PC-9 (cell line): ENCODE measurements around the gene HSPB7. TPM values are rescaled to one million over a fixed set of nuclear protein-coding genes. Genes with fewer than 3 reads are reported as not detected.

Source experiments
- BruUV-seq: library from RNA; stranded (reverse); fragments of 400-500 nt; replicated peaks from 2 replicates; lab custom pipeline; 2021; lab: Mats Ljungman, UMichigan
- CTCF ChIA-PET: fragments of 300-600 bp; sonication (Branson Sonifier 250); formaldehyde crosslinking; loops from one replicate; lab custom pipeline; 2022; ENCODE audit warnings: antibody characterized with exemption; lab: Charles Lee
- POLR2A ChIA-PET: fragments of 300-600 bp; sonication (Branson Sonifier 250); formaldehyde crosslinking; loops from one replicate; lab custom pipeline; 2022; ENCODE audit warnings: antibody characterized with exemption; ENCODE audit not compliant: unreplicated experiment; lab: Charles Lee
- DNase-seq, 2 experiments: peaks; one replicate each; pipeline versions ENCODE4 v3.0.0 to v3.0.0-alpha.2; 2015 to 2022; ENCODE audit warnings: mixed read lengths in 1 of 2
- H2AFZ ChIP-seq: fragments of 200-600 bp; sonication (generic); 2 replicates; pipeline ENCODE4 v1.8.1; 2017; ENCODE audit warnings: antibody characterized with exemption
- H3F3A ChIP-seq: fragments of 200-600 bp; sonication (generic); 2 replicates; pipeline ENCODE4 v1.8.1; 2017; ENCODE audit warnings: antibody characterized with exemption, mild to moderate bottlenecking, low read depth; ENCODE audit not compliant: insufficient read depth
- H3K27ac ChIP-seq: fragments of 200-600 bp; sonication (generic); 2 replicates; pipeline ENCODE4 v1.6.1; 2016; ENCODE audit warnings: mixed run types
- H3K27me3 ChIP-seq: fragments of 200-600 bp; sonication (generic); 2 replicates; pipeline ENCODE4 v1.6.1; 2016; ENCODE audit warnings: low read depth, mixed run types; ENCODE audit not compliant: insufficient read depth
- H3K36me3 ChIP-seq: fragments of 200-600 bp; sonication (generic); 2 replicates; pipeline ENCODE4 v1.6.1; 2016; ENCODE audit warnings: low read depth, mixed run types
- H3K4me1 ChIP-seq: fragments of 200-600 bp; sonication (generic); replicated peaks from 2 replicates; pipeline ENCODE4 v1.6.1; 2016; ENCODE audit warnings: mixed run types; ENCODE audit not compliant: insufficient read depth
- H3K4me2 ChIP-seq: fragments of 200-600 bp; sonication (generic); 2 replicates; pipeline ENCODE4 v1.6.1; 2017; ENCODE audit warnings: mixed run types
- H3K4me3 ChIP-seq: fragments of 200-600 bp; sonication (generic); 2 replicates; pipeline ENCODE4 v1.6.1; 2016; ENCODE audit warnings: mixed run types
- H3K79me2 ChIP-seq: fragments of 200-600 bp; sonication (generic); 2 replicates; pipeline ENCODE4 v1.6.1; 2017; ENCODE audit warnings: low read depth, mixed run types
- H3K9me2 ChIP-seq: fragments of 200-600 bp; sonication (generic); 2 replicates; pipeline ENCODE4 v1.8.1; 2017; ENCODE audit warnings: mild to moderate bottlenecking; ENCODE audit not compliant: insufficient read depth
- H3K9me3 ChIP-seq: fragments of 200-600 bp; sonication (generic); 2 replicates; pipeline ENCODE4 v1.8.1; 2016; ENCODE audit warnings: low read depth; ENCODE audit not compliant: insufficient read depth
- H4K20me1 ChIP-seq: fragments of 200-600 bp; sonication (generic); 2 replicates; pipeline ENCODE4 v1.8.1; 2017; ENCODE audit not compliant: insufficient read depth
- CTCF ChIP-seq: fragments of 200-600 bp; sonication (generic); conservative IDR thresholded peaks from 2 replicates; pipeline ENCODE4 v1.6.1; 2017; ENCODE audit warnings: mixed run types, antibody characterized with exemption, mild to moderate bottlenecking, moderate library complexity
- EZH2 ChIP-seq: fragments of 200-600 bp; sonication (generic); IDR thresholded peaks from 2 replicates; pipeline ENCODE4 v1.8.0; 2017; ENCODE audit warnings: antibody characterized with exemption, low read depth
- intact Hi-C: fragments of 100-400 bp; cut with micrococcal nuclease; formaldehyde crosslinking; loops from one replicate; pipeline ENCODE4 v1.10.0; 2022; ENCODE audit not compliant: unreplicated experiment
- total RNA-seq: library from RNA; stranded (reverse); gene quantifications from 2 replicates; pipeline ENCODE4 v1.2.3, GENCODE V29; 2021

Gene HSPB7
- total RNA-seq, 1 experiment from 2014 or later = not detected

GRCh38 chr1:16047791-16048475, 30.1 kb upstream of the HSPB7 start:
- no peak for TF ChIP-seq EZH2
- TF ChIP-seq CTCF = no peak
- H3K4me1 ChIP-seq = no peaks in the 10 kb centered on the region
- no peaks in the 10 kb centered on the region for H3K36me3 ChIP-seq
- no peak overlapping the region for H3K4me3 ChIP-seq
- no TSS peak for BruUV-seq
- no peaks in the 10 kb centered on the region for H3F3A ChIP-seq
- no peak overlapping the region for H3K4me2 ChIP-seq
- intact Hi-C loops = no loop called here
- no peak overlapping the region for H2AFZ ChIP-seq
- no peaks in the 10 kb centered on the region for H3K9me2 ChIP-seq
- no peak overlapping the region for H3K27ac ChIP-seq
- CTCF ChIA-PET = interaction anchor here (0.6 kb wide), 1 partner anchor 32 kb away, joined by 3 read pairs; no protein-coding TSS in a partner anchor
- no peaks in the 10 kb centered on the region for H3K27me3 ChIP-seq
- no peaks in the 10 kb centered on the region for H3K79me2 ChIP-seq
- DNase-seq = no peak
- POLR2A ChIA-PET = interaction anchor here (0.6 kb wide), 1 partner anchor 624 kb away, joined by 18 read pairs; no protein-coding TSS in a partner anchor
- H4K20me1 ChIP-seq = no peaks in the 10 kb centered on the region
- no peaks in the 10 kb centered on the region for H3K9me3 ChIP-seq

- Histone ChIP-seq H2AFZ (no peak overlapping the region), H3K36me3 (no peaks in the 10 kb centered on the region), H4K20me1 (no peaks in the 10 kb centered on the region), H3K4me1 (no peaks in the 10 kb centered on the region), H3F3A (no peaks in the 10 kb centered on the region), H3K27me3 (no peaks in the 10 kb centered on the region), H3K4me3 (no peak overlapping the region), H3K27ac (no peak overlapping the region), H3K79me2 (no peaks in the 10 kb centered on the region), H3K9me2 (no peaks in the 10 kb centered on the region), H3K9me3 (no peaks in the 10 kb centered on the region), H3K4me2 (no peak overlapping the region)
- DNase-seq = no peak
- no TSS peak for BruUV-seq
- ChIA-PET CTCF (no interaction called here), POLR2A (no interaction called here)
- intact Hi-C loops = no loop called here
- TF ChIP-seq CTCF = no peak
Measured at GRCh38 chr1:16046842-16047241, 29.0 kb upstream of the HSPB7 start.

DNA sequence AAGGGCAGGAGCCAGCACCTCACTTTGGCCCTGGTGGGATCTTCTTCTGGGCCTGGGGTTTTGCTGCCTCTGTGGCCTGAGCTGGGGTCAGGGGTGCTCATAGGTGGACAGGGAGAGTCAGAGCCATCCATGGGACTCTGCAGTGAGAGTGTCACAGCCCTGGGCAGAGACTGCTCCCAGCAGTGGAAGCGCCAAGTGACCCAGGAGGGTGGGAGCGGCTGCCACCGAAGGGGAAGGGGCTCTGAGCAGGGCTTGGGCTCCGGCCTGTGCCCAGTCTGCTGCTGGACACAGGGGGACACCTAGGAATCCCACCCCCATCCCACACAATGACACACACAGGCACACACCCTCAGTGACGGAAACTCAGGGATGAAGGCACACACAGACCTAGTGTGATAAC, 26.1 kb upstream of the HSPB7 start:
- no peaks in the 10 kb centered on the region for H3K36me3 ChIP-seq
- no peaks in the 10 kb centered on the region for H3F3A ChIP-seq
- no peaks in the 10 kb centered on the region for H3K79me2 ChIP-seq
- intact Hi-C loops = no loop called here
- H3K4me1 ChIP-seq = no peaks in the 10 kb centered on the region
- DNase-seq = no peak
- no peaks in the 10 kb centered on the region for H3K9me3 ChIP-seq
- no peak overlapping the region for H2AFZ ChIP-seq
- no peaks in the 10 kb centered on the region for H4K20me1 ChIP-seq
- no peaks in the 10 kb centered on the region for H3K9me2 ChIP-seq
- no TSS peak for BruUV-seq
- no peak overlapping the region for H3K27ac ChIP-seq
- CTCF ChIA-PET = no interaction called here
- no peak overlapping the region for H3K4me2 ChIP-seq
- POLR2A ChIA-PET = no interaction called here
- H3K27me3 ChIP-seq = no peaks in the 10 kb centered on the region
- no peak overlapping the region for H3K4me3 ChIP-seq
- no peak for TF ChIP-seq EZH2
- TF ChIP-seq CTCF = no peak
